Measurements from ENCODE around the gene NPHP4. TPM values are rescaled to one million over a fixed set of nuclear protein-coding genes. Genes with fewer than 3 reads are reported as not detected.

Gene NPHP4
- total RNA-seq, 2 donors from 2014 or later = 11.4 to 32.2 TPM

DNA sequence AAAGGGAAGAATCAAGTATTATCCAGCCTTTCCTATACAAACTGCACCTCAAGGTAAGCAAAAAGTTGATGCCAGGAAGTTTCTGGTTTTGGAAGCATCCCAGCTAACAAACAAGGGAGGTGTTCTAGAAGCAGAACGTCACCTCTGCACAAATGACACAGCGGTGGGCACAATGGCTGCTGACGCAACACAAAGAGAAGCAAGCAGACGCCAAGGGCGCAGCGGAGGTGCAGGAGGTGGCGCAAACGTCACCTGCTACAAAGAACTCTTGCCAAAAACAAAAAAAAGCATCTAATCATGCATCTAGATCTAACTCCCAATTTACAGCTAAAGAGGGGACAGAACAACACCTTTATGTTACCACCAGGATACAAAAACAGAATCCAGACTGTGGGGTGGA lies 88.5 kb downstream of the NPHP4 start:
- TF ChIP-seq POLR2AphosphoS5 (IDR thresholded peaks at IDR 0.05) = no peak
- TF ChIP-seq POLR2A (IDR thresholded peaks at IDR 0.05) = no peak
- TF ChIP-seq, protein P1, sequence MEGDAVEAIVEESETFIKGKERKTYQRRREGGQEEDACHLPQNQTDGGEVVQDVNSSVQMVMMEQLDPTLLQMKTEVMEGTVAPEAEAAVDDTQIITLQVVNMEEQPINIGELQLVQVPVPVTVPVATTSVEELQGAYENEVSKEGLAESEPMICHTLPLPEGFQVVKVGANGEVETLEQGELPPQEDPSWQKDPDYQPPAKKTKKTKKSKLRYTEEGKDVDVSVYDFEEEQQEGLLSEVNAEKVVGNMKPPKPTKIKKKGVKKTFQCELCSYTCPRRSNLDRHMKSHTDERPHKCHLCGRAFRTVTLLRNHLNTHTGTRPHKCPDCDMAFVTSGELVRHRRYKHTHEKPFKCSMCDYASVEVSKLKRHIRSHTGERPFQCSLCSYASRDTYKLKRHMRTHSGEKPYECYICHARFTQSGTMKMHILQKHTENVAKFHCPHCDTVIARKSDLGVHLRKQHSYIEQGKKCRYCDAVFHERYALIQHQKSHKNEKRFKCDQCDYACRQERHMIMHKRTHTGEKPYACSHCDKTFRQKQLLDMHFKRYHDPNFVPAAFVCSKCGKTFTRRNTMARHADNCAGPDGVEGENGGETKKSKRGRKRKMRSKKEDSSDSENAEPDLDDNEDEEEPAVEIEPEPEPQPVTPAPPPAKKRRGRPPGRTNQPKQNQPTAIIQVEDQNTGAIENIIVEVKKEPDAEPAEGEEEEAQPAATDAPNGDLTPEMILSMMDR (IDR thresholded peaks at IDR 0.05) = no peak
- Histone ChIP-seq H3K27ac (no peak overlapping the region), H3K4me1 (replicated peaks) (no peaks in the 10 kb centered on the region), H3K36me3 (no peaks in the 10 kb centered on the region), H3K4me3 (no peak overlapping the region), H3K27me3 (replicated peaks; ENCODE audit: insufficient read depth) (no peaks in the 10 kb centered on the region), H3K9me3 (no peaks in the 10 kb centered on the region)
- WGBS = 75% methylated on average over 8 of the region's 8 CpGs
- DNase-seq (ENCODE audit: low spot score) = no peak
- intact Hi-C loops (cut with DNase I) = no loop called here

- TF ChIP-seq, protein P1 (IDR thresholded peaks at IDR 0.05) = no peak
- TF ChIP-seq POLR2AphosphoS5 (IDR thresholded peaks at IDR 0.05) (no peak), POLR2A (IDR thresholded peaks at IDR 0.05) (no peak)
- H3K27ac ChIP-seq = no peak overlapping the region
- H3K36me3 ChIP-seq = no peaks in the 10 kb centered on the region
- 69% methylated on average over 5 of the region's 5 CpGs for WGBS
- no peak for DNase-seq (ENCODE audit: low spot score)
- intact Hi-C loops (cut with DNase I) = no loop called here
- H3K4me3 ChIP-seq = no peak overlapping the region
- H3K4me1 ChIP-seq (replicated peaks) = no peaks in the 10 kb centered on the region
- H3K9me3 ChIP-seq = no peaks in the 10 kb centered on the region
- no peaks in the 10 kb centered on the region for H3K27me3 ChIP-seq (replicated peaks; ENCODE audit: insufficient read depth)
These were observed 89.2 kb downstream of the NPHP4 start for GRCh38 chr1:5903031-5903430.

- no peak overlapping the region for H3K27ac ChIP-seq
- no peak for DNase-seq (ENCODE audit: low spot score)
- TF ChIP-seq, protein P1 (IDR thresholded peaks at IDR 0.05) = no peak
- no peak for TF ChIP-seq POLR2AphosphoS5 (IDR thresholded peaks at IDR 0.05)
- TF ChIP-seq POLR2A (IDR thresholded peaks at IDR 0.05) = no peak
- no peak overlapping the region for H3K4me3 ChIP-seq
- intact Hi-C loops (cut with DNase I) = no loop called here
- no peaks in the 10 kb centered on the region for H3K36me3 ChIP-seq
- H3K27me3 ChIP-seq (replicated peaks; ENCODE audit: insufficient read depth) = no peaks in the 10 kb centered on the region
- H3K9me3 ChIP-seq = no peaks in the 10 kb centered on the region
- 66% methylated on average over 2 of the region's 2 CpGs for WGBS
- H3K4me1 ChIP-seq (replicated peaks) = no peaks in the 10 kb centered on the region
These were observed 90.4 kb downstream of the NPHP4 start for GRCh38 chr1:5901841-5902240.

GRCh38 chr1:5901150-5901549 lies 91.1 kb downstream of the NPHP4 start:
- no peak for DNase-seq (ENCODE audit: low spot score)
- Histone ChIP-seq H3K27me3 (replicated peaks; ENCODE audit: insufficient read depth) (no peaks in the 10 kb centered on the region), H3K4me3 (no peak overlapping the region), H3K4me1 (replicated peaks) (no peaks in the 10 kb centered on the region), H3K9me3 (no peaks in the 10 kb centered on the region), H3K36me3 (no peaks in the 10 kb centered on the region), H3K27ac (no peak overlapping the region)
- WGBS = 75% methylated on average over 5 of the region's 5 CpGs
- TF ChIP-seq POLR2A (IDR thresholded peaks at IDR 0.05) = no peak
- TF ChIP-seq, protein P1 (IDR thresholded peaks at IDR 0.05) = no peak
- TF ChIP-seq POLR2AphosphoS5 (IDR thresholded peaks at IDR 0.05) = no peak
- intact Hi-C loops (cut with DNase I) = no loop called here

DNA sequence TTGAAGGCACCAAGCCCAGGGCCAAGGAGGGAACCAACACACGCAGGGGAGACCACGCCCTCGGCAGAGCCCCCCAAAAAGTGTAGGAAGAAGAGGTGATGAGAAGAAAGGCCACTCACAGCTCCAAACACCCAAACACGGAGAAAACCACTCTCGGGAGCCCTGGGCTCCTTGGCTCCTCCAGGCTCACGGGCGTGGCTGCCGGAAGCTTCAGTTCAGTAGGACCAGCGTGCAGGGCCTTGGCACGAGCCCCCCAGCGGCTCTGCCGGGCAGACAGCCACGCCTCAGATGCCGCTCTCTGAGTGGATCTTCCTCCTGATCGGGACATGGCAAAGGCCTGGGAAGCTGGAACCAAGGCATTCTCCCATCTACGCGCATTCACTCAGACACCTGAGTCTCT lies 94.0 kb downstream of the NPHP4 start:
- Histone ChIP-seq H3K36me3 (no peaks in the 10 kb centered on the region), H3K27me3 (replicated peaks; ENCODE audit: insufficient read depth) (no peaks in the 10 kb centered on the region), H3K4me3 (no peak overlapping the region), H3K27ac (no peak overlapping the region), H3K9me3 (no peaks in the 10 kb centered on the region), H3K4me1 (replicated peaks) (no peaks in the 10 kb centered on the region)
- 92% methylated on average over 17 of the region's 17 CpGs for WGBS
- DNase-seq (ENCODE audit: low spot score) = no peak
- TF ChIP-seq POLR2A (IDR thresholded peaks at IDR 0.05) (no peak), POLR2AphosphoS5 (IDR thresholded peaks at IDR 0.05) (no peak)
- TF ChIP-seq, protein P1 (IDR thresholded peaks at IDR 0.05) = no peak
- intact Hi-C loops (cut with DNase I) = no loop called here
